SU-DHL-6 (cell line): ENCODE results near the gene RPS6KA3.

Experiments used
- H2AFZ ChIP-seq: fragments of 200-600 bp; sonication (generic); 2 replicates; pipeline ENCODE4 v1.6.1; 2014; ENCODE audit warnings: low read depth, mild to moderate bottlenecking, moderate library complexity, mixed read lengths, antibody characterized with exemption, low read length; ENCODE audit not compliant: severe bottlenecking
- H3F3A ChIP-seq: fragments of 200-600 bp; shearing (Covaris generic); 2 replicates; pipeline ENCODE4 v1.6.0; 2016; ENCODE audit warnings: antibody characterized with exemption, mild to moderate bottlenecking; ENCODE audit not compliant: insufficient read depth
- H3K27ac ChIP-seq: fragments of 200-600 bp; sonication (generic); 2 replicates; pipeline ENCODE4 v1.5.1; 2016; ENCODE audit warnings: low read depth, mild to moderate bottlenecking, low read length, moderate library complexity, mixed read lengths
- H3K27me3 ChIP-seq: fragments of 200-600 bp; sonication (generic), shearing (Covaris generic); 2 replicates; pipeline ENCODE4 v1.6.0; 2014; ENCODE audit warnings: mild to moderate bottlenecking, low read length
- H3K36me3 ChIP-seq: fragments of 200-600 bp; sonication (generic); 2 replicates; pipeline ENCODE4 v1.6.1; 2014; ENCODE audit warnings: mild to moderate bottlenecking, low read length, mixed read lengths
- H3K4me2 ChIP-seq: fragments of 300-600, 200-600 bp; shearing (Covaris generic), sonication (generic); 2 replicates; pipeline ENCODE4 v1.6.0; 2014; ENCODE audit warnings: low read length, low read depth, mild to moderate bottlenecking; ENCODE audit not compliant: poor library complexity, severe bottlenecking
- H3K4me3 ChIP-seq: fragments of 200-600 bp; sonication (generic); 2 replicates; pipeline ENCODE4 v1.5.1; 2014; ENCODE audit warnings: antibody characterized with exemption, low read length, mild to moderate bottlenecking, mixed read lengths; ENCODE audit not compliant: insufficient read depth, poor library complexity, severe bottlenecking
- H3K79me2 ChIP-seq: fragments of 200-600 bp; sonication (generic); 2 replicates; pipeline ENCODE4 v1.6.1; 2014; ENCODE audit warnings: mild to moderate bottlenecking, low read length, moderate library complexity; ENCODE audit not compliant: insufficient read depth
- H3K9ac ChIP-seq: fragments of 200-600 bp; sonication (generic); 2 replicates; pipeline ENCODE4 v1.7.0; 2014; ENCODE audit warnings: mild to moderate bottlenecking, low read length
- H3K9me2 ChIP-seq: fragments of 200-600 bp; sonication (generic); replicated peaks from 2 replicates; pipeline ENCODE4 v1.6.1; 2014; ENCODE audit warnings: low read length; ENCODE audit not compliant: insufficient read depth
- H3K9me3 ChIP-seq: fragments of 200-600 bp; sonication (generic); 2 replicates; pipeline ENCODE4 v1.6.1; 2014; ENCODE audit warnings: low read length, mixed read lengths; ENCODE audit not compliant: insufficient read depth
- H4K20me1 ChIP-seq: fragments of 200-600 bp; sonication (generic); 2 replicates; pipeline ENCODE4 v1.6.1; 2014; ENCODE audit warnings: low read depth, mild to moderate bottlenecking, antibody characterized with exemption, low read length, moderate library complexity, mixed read lengths
- CTCF ChIP-seq: fragments of 200-600 bp; sonication (generic); IDR thresholded peaks from one replicate; pipeline ENCODE4 v1.5.1; 2017; ENCODE audit warnings: antibody characterized with exemption, mild to moderate bottlenecking, low read length, moderate library complexity; ENCODE audit not compliant: insufficient read depth, poor library complexity, severe bottlenecking
- EZH2phosphoT487 ChIP-seq: fragments of 200-600 bp; sonication (generic), shearing (Covaris generic); conservative IDR thresholded peaks from 2 replicates; pipeline ENCODE4 v1.6.1; 2018; ENCODE audit warnings: mild to moderate bottlenecking, antibody characterized with exemption, low read length, moderate library complexity, mixed read lengths

Gene RPS6KA3

GRCh38 chrX:20147561-20147960 is 119.1 kb downstream of the RPS6KA3 start:
- no peak overlapping the region for H2AFZ ChIP-seq
- H3K9ac ChIP-seq = no peak overlapping the region
- no peak overlapping the region for H3K4me3 ChIP-seq
- H3K9me2 ChIP-seq = no peaks in the 10 kb centered on the region
- 0 out of 2 replicates have a peak, but pooled peaks cover 6% of the 10 kb centered on the region for H3F3A ChIP-seq
- H3K36me3 ChIP-seq = no peaks in the 10 kb centered on the region
- H3K27me3 ChIP-seq = no peaks in the 10 kb centered on the region
- TF ChIP-seq EZH2phosphoT487 (no peak), CTCF (no peak)
- H4K20me1 ChIP-seq = no peaks in the 10 kb centered on the region
- H3K79me2 ChIP-seq = no peaks in the 10 kb centered on the region
- H3K27ac ChIP-seq = no peak overlapping the region
- H3K9me3 ChIP-seq = no peaks in the 10 kb centered on the region
- H3K4me2 ChIP-seq = no peak overlapping the region

- peaks cover 19% of the 10 kb centered on the region for H3K79me2 ChIP-seq
- no peak overlapping the region for H3K27ac ChIP-seq
- H3F3A ChIP-seq = 0 out of 2 replicates have a peak, but pooled peaks cover 6% of the 10 kb centered on the region
- H3K4me3 ChIP-seq = no peak overlapping the region
- H3K9me2 ChIP-seq = no peaks in the 10 kb centered on the region
- H3K9ac ChIP-seq = no peak overlapping the region
- H3K4me2 ChIP-seq = no peak overlapping the region
- TF ChIP-seq EZH2phosphoT487 (no peak), CTCF (no peak)
- no peak overlapping the region for H2AFZ ChIP-seq
- H3K9me3 ChIP-seq = no peaks in the 10 kb centered on the region
- H3K27me3 ChIP-seq = no peaks in the 10 kb centered on the region
- 0 out of 2 replicates have a peak, but pooled peaks cover under 1% of the 10 kb centered on the region for H3K36me3 ChIP-seq
- peaks cover 9% of the 10 kb centered on the region; the same call in 1 of the 2 replicates for H4K20me1 ChIP-seq
Observed at GRCh38 chrX:20144491-20144890, 122.2 kb downstream of the RPS6KA3 start.

- Histone ChIP-seq H4K20me1 (peaks cover 9% of the 10 kb centered on the region; the same call in 1 of the 2 replicates), H2AFZ (no peak overlapping the region), H3K4me3 (no peak overlapping the region), H3K9me3 (no peaks in the 10 kb centered on the region), H3K27me3 (no peaks in the 10 kb centered on the region), H3K9ac (no peak overlapping the region), H3K27ac (no peak overlapping the region), H3F3A (0 out of 2 replicates have a peak, but pooled peaks cover 6% of the 10 kb centered on the region), H3K9me2 (no peaks in the 10 kb centered on the region), H3K36me3 (0 out of 2 replicates have a peak, but pooled peaks cover 3% of the 10 kb centered on the region), H3K4me2 (no peak overlapping the region), H3K79me2 (peaks cover 29% of the 10 kb centered on the region)
- TF ChIP-seq EZH2phosphoT487 = no peak
- no peak for TF ChIP-seq CTCF
Observed at GRCh38 chrX:20143561-20143960, 123.1 kb downstream of the RPS6KA3 start.
